ENCODE results near the gene SLC4A1. TPM values are rescaled to one million over a fixed set of nuclear protein-coding genes. Genes with fewer than 3 reads are reported as not detected.

The SLC4A1 gene
- total RNA-seq, 6 donors from 2014 or later: 0.46 to 6.3 (median 1.0) TPM; not detected in 1

DNA sequence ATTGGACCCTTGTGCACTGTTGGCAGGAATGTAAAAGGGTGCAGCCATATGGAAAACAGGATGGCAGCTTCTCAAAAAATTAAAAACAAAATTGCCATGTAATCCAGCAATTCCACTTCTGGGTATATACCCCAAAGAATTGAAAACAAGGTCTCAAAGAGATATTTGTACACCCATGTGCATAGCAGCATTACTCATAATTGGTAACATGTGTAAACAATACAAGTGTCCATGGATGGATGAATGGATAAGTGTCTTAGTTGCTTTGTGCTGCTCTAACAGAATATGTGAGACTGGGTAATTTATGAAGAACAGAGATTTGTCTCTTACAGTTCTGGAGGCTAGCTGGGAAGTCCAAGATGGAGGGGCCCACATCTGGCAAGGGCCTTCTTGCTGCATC is 36.7 kb upstream of the SLC4A1 start:
- Histone ChIP-seq H3K27ac (no peak overlapping the region), H3K36me3 (no peaks in the 10 kb centered on the region), H3K4me3 (no peak overlapping the region), H3K4me1 (peaks cover 18 to 20% (median 19%) of the 10 kb centered on the region in 4 donors), H3K27me3 (no peaks in the 10 kb centered on the region), H3K9me3 (no peaks in the 10 kb centered on the region)
- ATAC-seq (ENCODE audit: low FRiP score in 2 of 2) (no peak), DNase-seq (no peak)
- TF ChIP-seq POLR2A (IDR thresholded peaks at IDR 0.05): no peak
- TF ChIP-seq POLR2AphosphoS5 (IDR thresholded peaks at IDR 0.05): no peak
- TF ChIP-seq, protein P1, sequence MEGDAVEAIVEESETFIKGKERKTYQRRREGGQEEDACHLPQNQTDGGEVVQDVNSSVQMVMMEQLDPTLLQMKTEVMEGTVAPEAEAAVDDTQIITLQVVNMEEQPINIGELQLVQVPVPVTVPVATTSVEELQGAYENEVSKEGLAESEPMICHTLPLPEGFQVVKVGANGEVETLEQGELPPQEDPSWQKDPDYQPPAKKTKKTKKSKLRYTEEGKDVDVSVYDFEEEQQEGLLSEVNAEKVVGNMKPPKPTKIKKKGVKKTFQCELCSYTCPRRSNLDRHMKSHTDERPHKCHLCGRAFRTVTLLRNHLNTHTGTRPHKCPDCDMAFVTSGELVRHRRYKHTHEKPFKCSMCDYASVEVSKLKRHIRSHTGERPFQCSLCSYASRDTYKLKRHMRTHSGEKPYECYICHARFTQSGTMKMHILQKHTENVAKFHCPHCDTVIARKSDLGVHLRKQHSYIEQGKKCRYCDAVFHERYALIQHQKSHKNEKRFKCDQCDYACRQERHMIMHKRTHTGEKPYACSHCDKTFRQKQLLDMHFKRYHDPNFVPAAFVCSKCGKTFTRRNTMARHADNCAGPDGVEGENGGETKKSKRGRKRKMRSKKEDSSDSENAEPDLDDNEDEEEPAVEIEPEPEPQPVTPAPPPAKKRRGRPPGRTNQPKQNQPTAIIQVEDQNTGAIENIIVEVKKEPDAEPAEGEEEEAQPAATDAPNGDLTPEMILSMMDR (IDR thresholded peaks at IDR 0.05): no peak
- no peak for TF ChIP-seq EP300 (IDR thresholded peaks at IDR 0.05)

DNA sequence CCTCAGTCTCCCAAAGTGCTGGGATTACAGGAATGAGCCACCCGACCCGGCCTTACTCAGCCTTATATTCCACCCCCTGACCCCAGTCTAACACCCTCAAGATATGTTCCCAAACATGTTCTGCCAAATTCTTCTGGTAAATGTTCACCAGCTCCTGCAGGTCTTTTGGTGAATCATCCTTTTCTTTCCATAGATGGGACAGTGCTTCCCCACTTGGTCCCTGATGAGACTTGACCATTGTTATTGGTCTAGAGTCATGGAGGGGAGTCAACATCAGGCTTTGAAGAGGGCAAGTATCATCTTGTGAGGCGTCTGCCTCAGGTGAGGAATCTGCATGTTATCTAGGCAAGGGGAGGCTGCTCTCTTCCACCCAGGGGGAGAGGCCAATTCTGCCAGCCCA is 30.0 kb upstream of the SLC4A1 start:
- no peaks in the 10 kb centered on the region for H3K27me3 ChIP-seq
- H3K4me1 ChIP-seq: no peaks in the 10 kb centered on the region
- no peak overlapping the region for H3K27ac ChIP-seq
- WGBS, 2 donors: 85 to 90% methylated on average over 3 of the region's 3 CpGs
- no peak for TF ChIP-seq EP300 (IDR thresholded peaks at IDR 0.05)
- TF ChIP-seq, protein P1 (IDR thresholded peaks at IDR 0.05): no peak
- no peak for TF ChIP-seq POLR2A (IDR thresholded peaks at IDR 0.05)
- no peak for TF ChIP-seq POLR2AphosphoS5 (IDR thresholded peaks at IDR 0.05)
- no peaks in the 10 kb centered on the region for H3K9me3 ChIP-seq
- H3K4me3 ChIP-seq: no peak overlapping the region
- DNase-seq (no peak), ATAC-seq (ENCODE audit: low FRiP score in 2 of 2) (no peak)
- no peaks in the 10 kb centered on the region for H3K36me3 ChIP-seq

DNA sequence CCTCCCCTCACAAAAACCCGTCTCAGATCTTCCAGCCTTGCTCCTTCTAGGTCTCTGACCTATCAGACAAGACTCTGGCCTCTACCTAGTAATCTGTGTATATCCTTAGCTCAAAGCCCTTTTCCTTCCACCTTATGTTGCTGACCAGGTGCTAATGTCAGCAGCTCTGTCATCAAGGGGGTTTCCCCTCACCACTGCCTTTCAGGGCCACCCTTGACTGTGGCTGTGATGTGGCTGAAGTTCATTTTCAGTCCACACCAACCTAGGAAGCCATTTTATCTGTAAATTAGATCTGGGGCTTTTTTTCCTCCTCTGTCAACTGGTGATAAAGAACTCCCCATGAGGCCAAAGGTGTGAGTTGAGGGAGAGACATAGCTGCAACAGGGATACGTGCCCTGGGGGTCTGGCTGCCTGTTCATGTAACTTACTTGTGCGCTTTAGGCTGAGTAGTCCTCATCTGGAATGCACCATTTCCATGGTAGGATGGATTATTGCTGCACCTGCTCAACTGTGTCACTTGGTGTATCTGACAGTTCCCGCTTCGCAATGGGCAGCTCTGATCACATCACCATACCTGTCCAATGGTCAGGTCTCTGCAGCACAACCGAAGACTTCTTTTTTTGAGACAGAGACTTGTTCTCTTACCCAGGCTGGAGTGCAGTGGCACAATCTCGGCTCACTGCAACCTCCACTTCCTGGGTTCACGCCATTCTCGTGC is 25.7 kb upstream of the SLC4A1 start:
- H3K4me3 ChIP-seq: no peak overlapping the region
- no peaks in the 10 kb centered on the region for H3K9me3 ChIP-seq
- no peaks in the 10 kb centered on the region for H3K27me3 ChIP-seq
- TF ChIP-seq POLR2A (IDR thresholded peaks at IDR 0.05) (no peak), EP300 (IDR thresholded peaks at IDR 0.05) (no peak), POLR2AphosphoS5 (IDR thresholded peaks at IDR 0.05) (no peak)
- TF ChIP-seq, protein P1 (IDR thresholded peaks at IDR 0.05): no peak
- no peaks in the 10 kb centered on the region for H3K36me3 ChIP-seq
- H3K27ac ChIP-seq: no peak overlapping the region
- no peaks in the 10 kb centered on the region for H3K4me1 ChIP-seq
- no peak for ATAC-seq (ENCODE audit: low FRiP score in 2 of 2)
- WGBS, 2 donors: 85 to 87% methylated on average over 9 of the region's 9 CpGs
- no peak for DNase-seq

DNA sequence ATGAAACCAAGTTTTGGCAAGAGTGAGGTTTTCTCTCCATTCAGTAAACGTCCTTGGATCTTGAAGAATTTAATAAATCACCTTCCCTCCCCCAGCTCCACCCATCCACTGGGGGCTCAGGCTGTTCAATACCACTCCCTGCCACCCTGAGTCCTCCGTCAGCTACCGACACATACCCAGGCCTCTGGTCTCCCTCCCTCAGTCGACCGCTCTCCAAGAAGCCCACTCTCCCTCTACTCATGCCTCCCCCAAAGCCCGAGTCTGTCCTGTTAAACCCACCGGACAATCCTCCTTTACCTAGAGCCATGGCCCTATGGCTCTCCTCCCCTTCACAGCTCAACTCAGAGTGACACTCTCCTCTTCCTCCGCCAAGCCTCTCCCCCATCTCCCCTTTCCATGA is 19.7 kb upstream of the SLC4A1 start:
- Histone ChIP-seq H3K27me3 (no peaks in the 10 kb centered on the region), H3K4me3 (no peak overlapping the region), H3K9me3 (no peaks in the 10 kb centered on the region), H3K36me3 (no peaks in the 10 kb centered on the region), H3K4me1 (no peaks in the 10 kb centered on the region), H3K27ac (no peak overlapping the region)
- TF ChIP-seq, protein P1 (IDR thresholded peaks at IDR 0.05): no peak
- TF ChIP-seq POLR2A (IDR thresholded peaks at IDR 0.05) (no peak), POLR2AphosphoS5 (IDR thresholded peaks at IDR 0.05) (no peak), EP300 (IDR thresholded peaks at IDR 0.05) (no peak)
- ATAC-seq (ENCODE audit: low FRiP score in 2 of 2) (no peak), DNase-seq (no peak)
- 71 to 75% methylated on average over 8 of the region's 8 CpGs for WGBS, 2 donors

DNA sequence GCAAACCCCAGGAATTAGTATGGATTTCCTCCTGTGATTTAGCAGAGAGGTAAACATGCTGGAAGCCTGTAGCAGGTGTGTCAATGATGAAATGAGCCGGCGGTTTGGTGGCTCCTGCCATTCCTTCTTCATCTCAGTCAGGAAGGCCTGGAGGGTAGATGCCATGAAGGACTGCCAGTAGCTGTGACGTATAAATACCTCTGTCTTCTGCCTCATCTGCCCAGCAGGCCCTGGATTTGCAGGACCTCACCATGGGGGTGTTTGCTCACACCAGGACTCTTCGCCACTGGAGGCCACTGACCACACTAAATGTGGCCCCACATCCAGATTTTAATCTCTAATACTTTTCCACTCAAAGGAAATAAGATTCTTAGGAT is 16.1 kb upstream of the SLC4A1 start:
- ATAC-seq (ENCODE audit: low FRiP score in 2 of 2) (no peak), DNase-seq (no peak)
- Histone ChIP-seq H3K4me3 (no peak overlapping the region), H3K4me1 (peaks cover 13 to 18% (median 17%) of the 10 kb centered on the region in 4 donors), H3K27ac (no peak overlapping the region), H3K36me3 (no peaks in the 10 kb centered on the region), H3K9me3 (no peaks in the 10 kb centered on the region), H3K27me3 (no peaks in the 10 kb centered on the region)
- 88 to 96% methylated on average over 4 of the region's 4 CpGs for WGBS, 2 donors
- no peak for TF ChIP-seq POLR2A (IDR thresholded peaks at IDR 0.05)
- TF ChIP-seq EP300 (IDR thresholded peaks at IDR 0.05): no peak
- TF ChIP-seq, protein P1 (IDR thresholded peaks at IDR 0.05): no peak
- TF ChIP-seq POLR2AphosphoS5 (IDR thresholded peaks at IDR 0.05): no peak

All from upper lobe of left lung (tissue), 6 donors.